Coronary artery (tissue), 2 donors: ENCODE results near the gene VSIG2.
"Not testable (repeated sequence)": the region's sequence is repeated elsewhere in the genome, so short reads cannot be mapped to it uniquely, and the experiment has no call there.

Experiments used
- DNase-seq: peaks from one replicate; pipeline ENCODE4 v3.0.0-alpha.2; 2017; ENCODE audit warnings: low spot score
- H3K27ac ChIP-seq, 2 donors: fragments of 200-600 bp; sonication (generic); one replicate each; pipeline ENCODE4 v1.5.1; 2016 to 2019
- H3K4me3 ChIP-seq: fragments of 200-600 bp; sonication (generic); 2 replicates; pipeline ENCODE4 v1.5.1; 2016; ENCODE audit warnings: mild to moderate bottlenecking, moderate library complexity
- CTCF ChIP-seq: fragments of 200-600 bp; sonication (generic); IDR thresholded peaks from one replicate; pipeline ENCODE4 v1.5.1; 2019; ENCODE audit warnings: antibody characterized with exemption

Gene VSIG2

DNA sequence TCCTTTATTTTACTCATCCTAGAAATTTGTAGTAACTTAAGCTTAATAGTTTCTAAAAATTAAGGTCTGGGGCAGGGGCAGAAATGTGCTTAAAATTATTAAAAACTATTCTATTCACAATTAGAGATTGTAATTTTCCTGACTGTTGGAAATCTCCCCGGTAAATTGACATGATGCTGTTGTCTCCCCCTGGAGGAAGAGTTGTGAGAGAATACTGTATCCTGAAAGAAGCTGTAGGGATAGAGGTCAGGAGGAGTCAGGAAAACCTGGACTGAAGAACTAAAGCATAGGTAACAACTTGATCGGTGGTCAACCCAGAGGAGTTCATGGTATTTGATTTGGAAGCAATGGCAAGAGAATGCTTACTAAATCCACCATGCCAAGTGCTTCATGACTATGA, 26.2 kb upstream of the VSIG2 start:
- TF ChIP-seq CTCF = no peak
- Histone ChIP-seq H3K27ac (peak overlapping the region; percentile 68 to 89), H3K4me3 (no peak overlapping the region)
- no peak for DNase-seq

DNA sequence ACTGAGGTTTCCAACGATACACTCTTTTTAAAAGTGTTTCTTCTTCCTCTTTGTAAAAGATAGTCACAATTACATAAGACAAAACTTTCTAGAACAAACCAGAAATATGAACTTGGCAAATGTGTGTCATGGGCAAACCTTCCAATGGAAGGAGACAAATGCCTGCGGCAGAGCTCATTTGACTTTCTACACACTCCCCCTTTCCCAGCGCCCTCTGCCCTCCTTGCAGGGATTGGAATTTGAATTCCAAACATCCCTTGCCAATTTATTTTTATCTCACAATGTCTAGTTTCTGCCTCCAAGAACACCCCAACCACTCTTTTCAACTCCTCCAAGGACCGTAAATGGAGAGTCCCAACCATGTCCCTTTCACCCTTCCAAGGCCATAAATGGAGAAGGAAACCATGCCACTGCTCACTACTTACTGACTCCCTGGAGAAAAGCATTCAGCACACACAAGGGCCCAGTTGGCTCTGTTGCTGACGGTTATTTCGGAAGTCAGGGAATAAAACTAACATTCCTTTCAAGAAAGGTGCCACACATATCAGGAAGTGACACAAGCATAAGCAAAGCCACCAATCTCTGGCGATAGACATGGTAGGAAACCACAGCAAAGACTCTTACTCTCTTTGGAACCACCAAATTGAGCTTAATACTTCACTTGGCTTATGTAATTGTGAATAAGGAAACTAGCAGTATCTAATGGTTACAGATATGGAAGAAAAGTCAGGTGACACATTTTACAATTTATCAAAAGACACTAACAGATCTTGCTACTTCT, 25.0 kb upstream of the VSIG2 start:
- Histone ChIP-seq H3K27ac (peak overlapping the region; percentile 68 to 89), H3K4me3 (no peak overlapping the region)
- no peak for TF ChIP-seq CTCF
- DNase-seq = peak; percentile 85

- not testable (repeated sequence) for H3K4me3 ChIP-seq, DNase-seq
- peak overlapping the region in 1 of 2 donors; percentile 20 for H3K27ac ChIP-seq
Observed at GRCh38 chr11:124770959-124771358, 18.9 kb upstream of the VSIG2 start.

GRCh38 chr11:124769806-124770774, 18.0 kb upstream of the VSIG2 start:
- DNase-seq = no peak
- no peak for TF ChIP-seq CTCF
- H3K4me3 ChIP-seq = no peak overlapping the region
- H3K27ac ChIP-seq = peak overlapping the region in 1 of 2 donors; percentile 44

- H3K4me3 ChIP-seq = no peak overlapping the region
- no peak for TF ChIP-seq CTCF
- H3K27ac ChIP-seq = no peak overlapping the region
- DNase-seq = no peak
Observed at GRCh38 chr11:124768914-124769313, 16.9 kb upstream of the VSIG2 start.

DNA sequence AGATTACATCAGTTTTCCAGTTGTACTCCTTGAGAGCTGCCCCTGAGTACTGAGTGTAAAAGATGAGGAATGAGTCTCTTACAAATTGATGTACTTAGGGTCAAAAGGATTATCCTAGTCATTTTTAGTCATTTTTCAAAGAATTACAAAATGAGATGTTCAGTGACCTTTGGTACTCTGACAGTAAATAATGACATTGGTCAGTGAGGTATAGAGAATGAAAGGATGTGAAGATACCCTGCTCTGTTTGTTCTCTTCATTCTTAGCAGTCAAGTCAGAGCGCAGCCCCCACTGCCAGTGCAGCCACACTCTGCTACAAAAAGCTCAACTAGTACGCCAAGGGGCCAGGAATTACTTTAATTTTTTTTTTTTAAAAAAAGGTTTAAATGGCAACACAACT, 14.1 kb upstream of the VSIG2 start:
- DNase-seq = no peak
- Histone ChIP-seq H3K27ac (no peak overlapping the region), H3K4me3 (no peak overlapping the region)
- TF ChIP-seq CTCF = no peak

GRCh38 chr11:124763156-124763947, 11.3 kb upstream of the VSIG2 start:
- H3K4me3 ChIP-seq = peak overlapping the region; percentile 92
- TF ChIP-seq CTCF = peak; percentile 50
- DNase-seq = peak; percentile 89
- H3K27ac ChIP-seq = peak overlapping the region; percentile 94 to 99
